Stimulated activated CD8-positive, alpha-beta memory T cell treated with anti-CD3 and anti-CD28 coated beads, Interleukin-2, amount 100 ng/mL, for 48 hours (primary cell): Measurements from ENCODE around the gene IFITM1.
"Not testable (repeated sequence)": the region's sequence is repeated elsewhere in the genome, so short reads cannot be mapped to it uniquely, and the experiment has no call there.

Experiments used
- DNase-seq, 2 donors: peaks; one replicate each; pipeline ENCODE4 v3.0.0-alpha.2; 2020; ENCODE audit warnings: low read depth in 2 of 2

IFITM1 gene

DNA sequence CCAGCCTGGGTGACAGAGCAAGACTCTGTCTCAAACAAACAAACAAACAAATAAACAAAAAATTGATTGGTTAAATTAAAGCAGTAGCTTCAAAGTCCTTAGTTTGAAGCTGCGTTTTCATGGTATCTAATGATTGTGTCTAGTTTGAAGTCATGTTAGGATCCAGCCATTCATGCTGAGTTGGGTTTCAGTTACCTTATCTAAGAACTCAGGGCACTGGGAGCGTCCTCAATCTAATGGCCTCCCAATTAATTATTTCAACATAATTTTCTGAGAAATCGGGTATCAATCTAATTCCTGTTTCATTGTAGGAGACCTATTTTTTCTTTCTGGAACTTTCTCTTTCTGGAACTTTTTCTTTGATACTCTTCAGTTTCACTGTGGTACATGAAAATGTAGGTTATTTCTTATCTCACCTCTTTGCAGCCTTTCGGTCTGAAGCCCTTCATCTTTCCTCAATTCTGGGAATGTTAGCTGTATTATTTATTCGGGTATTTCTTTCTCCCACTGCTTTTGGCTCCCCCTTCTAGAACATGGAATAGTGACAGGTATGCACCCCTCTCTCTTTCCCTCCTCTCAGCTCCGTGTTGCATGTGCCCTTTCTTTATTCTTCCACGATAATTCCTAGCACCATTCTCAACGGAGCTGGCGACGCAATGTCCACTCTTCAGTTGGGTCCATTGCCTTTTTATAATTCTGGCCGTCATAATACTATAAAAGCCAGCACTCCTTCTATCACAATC is 31.2 kb downstream of the IFITM1 start:
- no peak for DNase-seq

DNA sequence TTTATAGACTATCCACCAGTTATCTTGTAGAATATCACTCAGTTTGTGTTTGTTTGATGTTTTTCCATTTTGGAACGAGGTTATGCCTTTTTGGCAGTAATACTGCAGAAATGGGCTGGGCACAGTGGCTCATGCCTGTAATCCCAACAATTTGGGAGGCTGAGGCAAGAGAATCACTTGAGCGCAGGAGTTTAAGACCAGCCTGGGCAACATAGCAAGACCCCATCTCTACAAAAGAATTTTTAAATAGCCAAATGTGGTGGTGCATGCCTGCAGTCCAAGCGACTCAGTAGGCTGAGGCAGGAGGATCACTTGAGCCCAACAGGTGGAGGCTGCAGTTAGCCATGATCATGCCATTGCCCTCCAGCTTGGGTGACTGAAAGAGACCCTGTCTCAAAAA is 32.7 kb downstream of the IFITM1 start:
- no peak for DNase-seq

DNA sequence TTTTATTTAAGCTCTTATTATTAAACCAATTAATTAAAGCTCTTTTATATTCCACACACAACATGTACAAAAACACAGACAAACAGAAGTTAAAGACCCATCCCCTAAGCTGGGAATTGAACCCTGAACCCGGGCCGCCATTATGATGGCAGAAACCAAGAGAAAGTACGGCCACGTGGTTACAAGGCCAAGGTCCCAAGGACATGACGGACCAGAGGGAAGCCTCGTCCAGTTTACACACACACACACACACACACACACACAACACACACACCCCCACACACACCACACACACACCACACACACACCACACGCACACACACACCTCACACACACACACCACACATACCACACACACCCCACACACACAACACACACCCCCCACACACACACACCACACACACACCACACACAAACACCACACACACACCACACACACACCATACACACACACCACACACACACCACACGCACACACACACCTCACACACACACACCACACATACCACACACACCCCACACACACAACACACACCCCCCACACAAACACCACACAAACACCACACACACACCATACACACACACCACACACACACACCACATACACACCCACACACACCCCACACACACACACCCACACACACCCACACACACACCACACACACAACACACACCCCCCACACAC is 35.6 kb downstream of the IFITM1 start:
- not testable (repeated sequence) for DNase-seq

DNA sequence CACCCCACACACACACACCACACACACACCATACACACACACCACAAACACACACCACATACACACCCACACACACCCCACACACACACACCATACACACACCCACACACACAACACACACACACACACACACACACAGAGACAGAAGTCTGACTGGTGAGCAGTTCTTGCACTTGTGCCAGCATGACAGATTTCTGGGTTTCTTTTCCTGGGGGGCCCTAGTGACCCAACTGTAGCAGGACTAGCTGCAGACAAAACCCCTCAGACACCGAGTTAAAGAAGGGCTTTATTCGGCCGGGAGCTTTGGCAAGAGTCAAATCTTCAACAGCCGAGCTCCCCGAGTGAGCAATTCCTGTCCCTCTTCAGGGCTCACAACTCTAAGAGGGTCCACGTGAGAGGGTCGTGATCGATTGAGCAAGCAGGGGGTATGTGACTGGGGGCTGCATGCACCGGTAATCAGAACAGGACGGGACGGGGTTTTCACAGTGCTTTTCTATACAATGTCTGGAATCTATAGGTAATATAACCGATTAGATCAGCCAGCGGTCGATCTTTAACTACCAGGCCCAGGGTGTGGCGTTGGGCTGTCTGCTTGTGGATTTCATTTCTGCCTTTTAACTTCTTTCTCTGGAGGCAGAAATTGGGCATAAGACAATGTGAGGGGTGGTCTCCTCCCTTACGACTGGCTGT is 36.3 kb downstream of the IFITM1 start:
- not testable (repeated sequence) for DNase-seq

DNA sequence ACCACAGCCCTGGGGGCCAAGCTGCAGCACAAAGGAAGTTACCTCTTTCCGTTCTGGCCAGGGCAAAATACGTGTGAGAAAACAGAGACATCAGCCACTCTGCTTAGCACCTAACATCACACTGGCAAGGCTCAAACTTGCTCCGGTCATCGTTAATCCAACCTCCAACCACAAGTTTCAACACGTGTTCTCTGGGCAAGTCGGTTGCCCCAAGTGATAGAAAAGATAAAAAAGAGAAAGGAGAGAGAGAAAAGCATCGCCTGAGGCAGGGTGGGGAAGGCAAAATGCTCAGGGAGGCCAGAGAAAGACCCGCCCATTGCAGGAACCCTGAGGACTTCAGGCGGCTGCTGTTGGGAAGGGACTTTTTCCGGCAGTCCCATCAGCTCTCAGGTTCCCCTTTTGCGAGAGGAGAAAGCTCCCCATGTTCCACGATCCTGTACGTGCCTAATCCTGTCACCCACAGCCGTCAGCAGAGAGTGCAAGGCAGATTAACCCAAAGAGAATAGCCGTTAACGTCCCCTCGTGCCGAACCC is 36.9 kb downstream of the IFITM1 start:
- no peak for DNase-seq

DNA sequence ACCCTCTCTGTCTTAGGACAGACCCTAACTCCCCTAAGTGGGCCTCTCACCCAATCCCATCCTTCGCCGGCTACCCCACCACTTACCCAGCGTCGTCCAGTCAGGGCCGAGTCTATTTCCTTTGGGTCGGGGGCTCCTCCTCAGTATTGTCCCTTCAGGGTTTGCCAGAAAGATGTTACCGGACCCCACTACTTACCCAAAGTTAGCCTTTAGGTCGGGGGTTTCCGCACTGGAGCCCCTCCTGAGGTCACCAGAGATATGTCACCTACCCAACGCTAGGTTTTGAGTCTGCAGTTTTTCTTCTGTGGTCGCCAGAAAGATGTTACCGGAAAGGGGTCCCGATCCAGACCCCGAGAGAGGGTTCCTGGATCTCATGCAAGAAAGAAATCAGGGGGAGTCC is 37.6 kb downstream of the IFITM1 start:
- DNase-seq, result no peak

DNA sequence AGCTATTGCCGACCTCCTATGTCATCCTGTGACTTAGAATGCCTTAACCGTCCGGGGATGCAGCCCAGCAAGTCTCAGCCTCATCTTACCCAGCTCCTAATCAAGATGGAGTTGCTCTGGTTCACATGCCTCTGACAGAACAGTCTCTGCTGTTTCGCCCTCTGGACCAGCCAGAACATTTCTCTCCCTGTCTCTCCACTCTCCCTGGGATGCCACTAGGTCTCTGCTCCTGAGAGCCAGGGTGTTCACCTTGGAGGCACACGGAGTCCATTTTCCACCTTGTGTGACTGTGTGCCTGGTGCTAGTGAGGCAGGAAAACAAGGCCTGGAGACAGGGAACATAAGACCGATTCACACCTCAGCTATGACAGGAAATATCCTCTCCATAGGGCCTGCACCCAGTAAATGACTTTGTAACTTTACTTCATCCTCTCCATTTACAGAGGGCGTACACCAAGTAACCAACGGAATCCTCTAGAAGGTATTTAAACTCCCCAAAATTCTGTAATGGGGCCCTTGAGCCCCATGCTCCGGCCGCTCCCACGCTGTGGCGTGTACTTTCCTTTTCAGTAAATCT is 38.7 kb downstream of the IFITM1 start:
- no peak for DNase-seq

DNA sequence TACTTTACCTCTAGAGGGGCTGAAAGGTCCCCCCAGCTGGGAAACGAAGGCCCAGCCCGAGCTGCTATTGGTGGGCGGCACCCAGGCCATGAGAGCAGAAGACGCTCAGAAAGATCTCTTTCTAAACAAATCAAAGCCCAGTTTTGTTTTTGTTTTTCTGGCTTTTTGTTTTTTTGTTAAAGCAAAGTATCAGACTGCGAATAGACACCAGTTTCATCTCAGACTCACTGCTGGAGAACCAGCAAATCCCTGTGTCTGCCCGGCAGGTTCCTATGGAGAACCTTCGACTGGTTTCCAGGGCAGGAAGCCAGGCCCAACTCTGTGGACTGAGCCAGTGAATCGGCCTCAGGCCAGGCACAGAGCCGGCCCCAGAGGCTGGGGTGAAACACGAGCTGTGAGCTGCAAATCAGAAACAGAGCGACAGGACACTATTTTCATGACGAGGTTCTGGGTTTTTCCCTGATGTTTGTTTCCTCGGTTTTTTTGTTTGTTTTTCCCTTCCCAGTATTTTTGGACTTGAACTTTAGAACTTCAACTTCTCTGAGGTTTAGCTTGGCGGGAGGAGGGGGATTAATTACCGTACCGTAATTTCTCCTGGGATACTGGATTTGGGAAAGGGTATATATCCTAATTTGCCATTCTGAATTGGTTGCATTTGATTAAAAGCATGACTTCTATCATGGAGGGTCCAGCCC is 39.5 kb downstream of the IFITM1 start:
- no peak for DNase-seq

DNA sequence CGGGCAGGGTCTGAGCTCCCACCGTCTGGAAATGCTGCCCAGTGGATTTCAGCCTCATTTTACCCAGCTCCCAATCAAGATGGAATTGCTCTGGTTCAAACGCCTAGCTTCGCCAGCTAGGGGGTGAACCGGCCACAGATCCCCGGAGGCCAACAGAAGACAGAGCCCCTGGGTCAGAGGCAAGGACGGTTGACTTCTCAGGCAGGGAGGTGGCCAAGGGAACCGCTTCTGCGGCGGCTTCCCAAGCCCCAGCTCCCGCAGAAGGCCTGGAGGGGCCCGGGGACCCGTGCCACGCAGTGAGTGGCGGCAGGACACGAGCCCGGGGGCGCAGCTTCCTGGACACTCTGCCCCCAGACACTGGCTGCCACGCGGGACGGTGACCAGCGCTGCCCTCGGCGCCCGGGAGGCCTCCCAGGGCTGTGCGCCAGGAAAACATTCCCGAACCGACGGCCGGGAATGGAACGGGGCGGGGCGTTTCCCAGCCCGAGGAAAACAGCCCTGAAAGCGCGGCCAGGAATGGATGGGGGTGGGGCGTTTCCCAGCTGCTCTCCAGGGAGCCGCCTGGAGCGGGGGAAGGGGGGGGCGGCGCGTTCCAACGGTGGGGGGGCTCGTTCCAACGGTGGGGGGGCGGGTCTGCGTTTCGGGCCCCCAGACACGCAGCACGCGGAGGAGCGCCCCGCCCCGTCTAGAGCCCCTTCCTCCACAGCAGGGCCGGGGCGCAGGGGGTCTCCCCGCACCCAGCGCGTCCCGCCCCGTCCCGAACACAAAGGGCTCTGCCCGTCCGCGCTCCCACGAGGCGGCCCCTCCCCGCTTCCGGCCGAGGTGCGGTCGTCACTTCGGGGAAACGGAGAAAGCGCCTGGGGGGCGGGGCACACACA is 42.0 kb downstream of the IFITM1 start:
- DNase-seq, result peak; percentile 75 to 79

DNA sequence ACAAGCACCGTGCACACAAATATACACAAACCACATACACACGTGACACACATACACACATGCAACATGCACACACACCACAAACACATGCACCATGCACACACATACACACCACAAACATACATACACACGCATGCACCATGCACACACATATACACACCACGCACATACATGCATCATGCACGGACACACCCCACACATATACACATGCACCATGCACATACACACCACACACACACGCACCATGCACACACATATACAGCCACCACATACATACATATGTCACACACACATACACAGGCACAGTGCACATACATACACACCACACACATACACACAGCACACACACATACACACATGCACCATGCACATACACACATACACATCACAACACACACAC is 42.8 kb downstream of the IFITM1 start:
- no peak for DNase-seq

DNA sequence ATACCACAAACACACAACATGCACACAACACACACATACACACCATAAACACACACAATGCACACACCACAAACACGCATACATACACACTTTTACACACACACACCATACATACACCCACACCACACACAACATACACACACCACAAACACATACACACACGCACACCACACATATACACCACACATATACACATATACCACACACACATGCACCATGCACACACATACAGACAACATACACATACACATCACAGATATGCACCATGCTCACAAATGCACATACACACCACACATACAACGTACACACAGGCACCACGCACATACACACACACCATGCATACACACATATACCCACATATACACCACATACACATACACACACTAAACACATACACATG is 43.7 kb downstream of the IFITM1 start:
- no peak for DNase-seq

DNA sequence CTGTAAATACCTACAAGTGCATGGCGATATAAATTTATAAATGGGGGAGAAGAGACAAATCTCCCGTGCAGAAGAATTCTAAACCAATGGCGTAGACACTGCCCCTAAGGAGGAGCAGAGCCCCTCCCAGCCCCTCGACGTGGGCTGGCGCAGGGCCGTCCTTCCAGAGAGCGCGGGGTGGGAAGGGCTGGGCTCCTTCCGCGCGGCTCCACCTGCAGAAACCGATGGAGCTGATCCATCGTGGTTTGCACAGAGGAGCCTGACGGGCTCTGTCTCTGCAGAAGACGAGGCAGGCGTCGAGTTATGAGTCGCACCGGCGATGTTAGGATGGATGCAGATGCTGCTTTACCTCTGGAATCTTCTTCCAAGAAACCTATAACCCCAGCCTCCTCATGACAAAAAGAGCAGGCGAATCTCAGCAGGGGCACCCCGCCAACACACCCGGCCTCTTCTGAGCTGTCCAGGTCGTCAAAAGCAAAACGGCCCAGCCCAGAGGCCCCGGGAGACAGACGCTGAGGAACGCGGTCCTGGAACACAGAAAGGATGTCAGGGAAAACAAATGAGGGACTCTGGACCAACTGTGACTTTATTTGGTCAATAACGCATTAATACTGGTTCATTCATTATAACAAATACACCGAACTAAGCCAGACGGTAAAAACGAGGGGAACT is 44.4 kb downstream of the IFITM1 start:
- DNase-seq, result no peak

DNA sequence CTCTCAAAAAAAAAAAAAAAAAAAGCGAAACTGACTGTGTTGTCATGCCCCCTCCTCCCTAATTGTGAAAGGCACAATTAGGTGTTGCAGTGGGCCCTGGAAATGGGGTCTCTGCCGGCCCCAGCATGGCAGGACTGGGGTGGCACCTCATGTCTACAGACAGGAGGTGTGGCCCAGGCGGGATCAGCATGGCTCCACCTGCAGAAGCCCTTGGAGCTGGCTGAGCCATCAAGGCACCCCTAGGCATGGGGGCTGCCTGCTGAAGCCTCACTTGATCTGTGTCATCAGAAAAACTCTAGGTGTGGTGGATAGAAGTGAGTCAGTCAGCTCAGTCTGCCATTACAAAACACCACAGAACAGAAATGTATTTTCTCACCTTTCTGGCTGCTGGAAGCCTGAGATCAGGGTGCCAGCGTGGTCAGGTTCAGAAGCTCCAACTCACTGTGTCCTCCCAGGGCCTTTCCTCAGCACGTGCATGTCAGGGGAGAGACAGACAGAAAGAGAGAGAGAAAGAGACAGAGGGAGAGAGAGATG is 45.4 kb downstream of the IFITM1 start:
- peak in 1 of 2 donors; percentile 34 for DNase-seq

DNA sequence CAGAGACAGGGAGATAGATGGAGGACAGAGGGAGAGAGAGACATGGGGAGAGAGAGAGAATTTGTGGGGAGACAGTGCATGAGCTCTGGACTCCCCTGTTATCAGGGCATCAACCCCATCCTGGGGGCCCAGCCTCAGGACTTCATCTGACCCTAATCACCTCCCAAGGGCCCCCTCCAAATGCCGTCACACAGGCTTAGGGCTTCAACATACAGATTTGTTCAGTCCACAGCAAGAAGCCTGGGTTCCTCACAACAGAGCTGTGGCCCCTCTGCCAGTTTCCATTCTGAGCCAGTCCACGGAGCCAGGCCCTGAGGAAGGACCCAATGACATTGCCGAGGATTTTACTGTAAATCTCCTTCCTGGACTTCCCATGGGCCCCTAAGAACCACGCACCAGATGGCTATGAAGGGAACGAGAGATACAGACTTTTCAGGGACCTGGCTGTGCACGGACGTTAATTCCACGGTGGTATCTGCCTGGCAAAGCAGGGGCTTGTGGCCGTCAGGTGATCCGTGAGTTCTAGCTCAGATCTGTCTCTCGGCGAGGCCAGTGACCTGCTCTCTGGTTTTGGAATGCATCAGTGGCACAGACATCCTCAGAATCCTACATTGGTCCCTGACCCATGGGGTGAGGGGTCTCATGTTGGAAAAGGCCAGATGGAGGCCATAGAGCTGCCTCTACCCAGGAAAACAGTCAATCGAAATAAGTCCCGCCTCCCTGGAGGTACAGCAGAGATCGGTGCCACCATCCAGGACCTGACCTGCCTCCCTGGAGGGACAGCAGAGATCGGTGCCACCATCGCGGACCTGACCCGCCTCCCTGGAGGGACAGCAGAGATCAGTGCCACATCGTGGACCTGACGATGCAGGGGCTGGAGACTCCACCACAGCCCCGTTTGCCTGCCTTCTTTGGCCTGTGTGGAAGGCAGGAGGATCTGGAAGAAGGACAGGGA is 46.8 kb downstream of the IFITM1 start:
- DNase-seq, result no peak

DNA sequence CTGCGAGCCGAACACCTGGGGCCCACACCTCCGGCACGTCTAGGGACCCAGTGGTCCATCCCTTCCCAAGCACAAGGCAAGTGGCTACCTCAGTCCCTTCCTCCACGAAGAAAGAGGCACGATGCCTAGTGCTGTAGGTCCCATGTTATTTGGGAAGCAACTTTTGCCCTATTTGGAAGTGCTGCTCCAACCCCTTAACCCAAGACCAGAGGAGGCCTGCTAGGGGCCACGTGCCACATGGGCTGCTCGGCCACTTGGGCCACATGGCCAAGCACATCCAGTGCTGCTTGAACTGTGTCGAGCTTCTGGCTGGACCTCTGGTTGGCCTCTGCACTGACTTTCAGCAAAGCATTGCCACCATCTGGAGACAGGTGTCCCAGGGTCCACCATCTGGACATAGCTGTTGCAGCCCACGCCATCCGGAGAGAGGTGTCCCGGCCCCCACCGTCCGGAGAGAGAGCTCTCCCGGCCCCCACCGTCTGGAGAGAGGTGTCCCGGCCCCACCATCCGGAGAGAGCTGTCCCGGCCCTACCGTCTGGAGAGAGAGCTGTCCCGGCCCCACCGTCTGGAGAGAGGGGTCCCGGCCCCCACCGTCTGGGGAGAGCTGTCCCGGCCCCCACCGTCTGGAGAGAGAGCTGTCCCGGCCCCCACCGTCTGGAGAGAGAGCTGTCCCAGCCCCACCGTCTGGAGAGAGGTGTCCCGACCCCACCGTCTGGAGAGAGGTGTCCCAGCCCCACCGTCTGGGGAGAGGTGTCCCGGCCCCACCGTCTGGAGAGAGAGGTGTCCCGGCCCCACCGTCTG is 49.0 kb downstream of the IFITM1 start:
- no peak for DNase-seq

DNA sequence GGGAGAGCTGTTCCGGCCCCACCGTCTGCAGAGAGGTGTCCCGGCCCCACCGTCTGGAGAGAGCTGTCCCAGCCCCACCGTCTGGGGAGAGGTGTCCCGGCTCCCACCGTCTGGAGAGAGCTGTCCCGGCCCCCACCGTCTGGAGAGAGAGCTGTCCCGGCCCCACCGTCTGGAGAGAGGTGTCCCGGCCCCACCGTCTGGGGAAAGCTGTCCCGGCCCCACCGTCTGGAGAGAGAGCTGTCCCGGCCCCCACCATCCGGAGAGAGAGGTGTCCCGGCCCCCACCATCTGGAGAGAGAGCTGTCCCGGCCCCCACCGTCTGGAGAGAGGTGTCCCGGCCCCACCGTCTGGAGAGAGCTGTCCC is 49.6 kb downstream of the IFITM1 start:
- DNase-seq, result not testable (repeated sequence)

DNA sequence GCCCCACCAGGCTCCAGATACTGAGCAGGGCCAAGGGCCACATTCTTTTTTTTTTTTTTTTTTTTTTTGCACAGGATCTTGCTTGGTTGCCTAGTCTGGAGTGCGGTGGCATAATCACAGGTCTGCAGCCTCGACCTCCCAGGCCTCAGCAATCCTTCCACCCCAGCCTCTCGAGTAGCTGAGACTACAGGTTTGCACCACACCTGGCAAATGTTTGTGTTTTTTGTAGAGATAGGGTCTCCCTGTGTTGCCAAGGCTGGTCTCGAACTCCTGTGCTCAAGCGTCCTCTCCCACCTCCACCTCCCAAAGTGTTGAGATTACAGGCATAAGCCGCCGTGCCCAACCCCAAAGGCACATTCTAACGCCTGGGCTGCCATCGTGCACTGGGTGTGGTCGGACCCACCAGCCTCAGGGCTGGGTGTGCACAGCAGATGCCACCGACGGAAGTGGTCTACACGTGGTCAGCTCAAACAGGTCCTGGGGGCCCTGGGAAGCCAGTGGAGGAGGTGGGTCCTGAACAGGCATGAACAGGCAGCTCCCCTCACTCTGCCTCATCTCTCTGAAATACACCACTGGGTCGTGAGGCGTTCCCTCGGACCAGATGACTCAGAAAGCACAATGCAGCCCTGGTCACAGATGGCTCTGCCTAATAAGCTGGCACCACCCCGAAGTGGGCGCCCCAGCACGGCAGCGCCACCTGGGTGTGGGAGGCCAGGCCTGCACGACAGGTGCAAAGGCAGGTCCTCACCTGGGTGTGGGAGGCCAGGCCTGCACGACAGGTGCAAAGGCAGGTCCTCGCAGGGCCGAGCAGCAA is 50.3 kb downstream of the IFITM1 start:
- DNase-seq, result peak; percentile 35 to 38
